Stomach (tissue), 4 donors: ENCODE results near the gene CCDC106.

Source experiments
- EP300 ChIP-seq: sonication (generic); formaldehyde crosslinking; IDR thresholded peaks from one replicate; pipeline ENCODE4 v1.6.1; 2017; ENCODE audit warnings: antibody characterized with exemption
- POLR2A ChIP-seq, 4 donors: fragments of 450-650 bp; IDR thresholded peaks; one replicate each; pipeline ENCODE4 v1.6.1; 2016; ENCODE audit warnings: antibody characterized with exemption in 4 of 4, control low read depth in 2 of 4, mild to moderate bottlenecking in 1 of 4, moderate library complexity in 1 of 4
- TF ChIP-seq, protein P1 (sequence below), 7 experiments: fragments of 450-650 bp in 4 of 7; fragments of 200-600 bp in 3 of 7; sonication (generic) in 3 of 7; IDR thresholded peaks; one replicate each; pipeline ENCODE4 v1.5.1; 2016 to 2019; ENCODE audit warnings: antibody characterized with exemption in 7 of 7, control low read depth in 2 of 7, mild to moderate bottlenecking in 1 of 7

DNA sequence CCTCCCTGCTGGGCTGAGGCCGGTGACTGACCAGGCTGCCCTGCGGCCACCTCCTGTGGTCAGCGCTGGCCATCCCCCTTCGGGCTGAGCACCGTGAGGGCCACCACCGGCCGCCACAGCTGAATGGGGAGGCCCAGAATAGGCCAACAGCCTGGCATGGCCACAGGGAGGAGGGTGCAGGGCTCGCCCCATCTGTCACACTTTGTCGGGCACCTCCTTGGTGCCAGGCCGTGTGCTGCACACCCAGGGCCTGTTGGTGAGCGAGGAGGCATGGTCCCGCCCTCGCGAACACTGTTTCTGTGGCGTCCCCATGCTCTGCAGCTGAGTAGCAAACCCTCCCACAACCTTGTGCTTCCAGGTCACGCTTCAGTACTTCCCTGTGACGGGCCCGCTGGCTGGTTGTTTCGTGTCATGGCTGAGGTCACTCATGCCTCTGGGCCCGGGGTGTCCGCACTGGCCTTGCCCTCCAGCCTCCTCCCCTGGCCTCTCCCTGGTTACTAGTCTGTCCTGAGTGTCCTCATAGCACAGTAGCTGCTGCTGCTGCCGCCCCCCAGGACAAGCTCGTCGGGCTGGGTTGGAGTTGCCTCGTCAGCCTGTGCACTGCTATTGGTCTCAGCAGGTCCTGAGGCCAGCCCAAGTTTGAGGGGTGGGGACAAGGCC is 42.2 kb downstream of the CCDC106 start:
- TF ChIP-seq, protein P1, sequence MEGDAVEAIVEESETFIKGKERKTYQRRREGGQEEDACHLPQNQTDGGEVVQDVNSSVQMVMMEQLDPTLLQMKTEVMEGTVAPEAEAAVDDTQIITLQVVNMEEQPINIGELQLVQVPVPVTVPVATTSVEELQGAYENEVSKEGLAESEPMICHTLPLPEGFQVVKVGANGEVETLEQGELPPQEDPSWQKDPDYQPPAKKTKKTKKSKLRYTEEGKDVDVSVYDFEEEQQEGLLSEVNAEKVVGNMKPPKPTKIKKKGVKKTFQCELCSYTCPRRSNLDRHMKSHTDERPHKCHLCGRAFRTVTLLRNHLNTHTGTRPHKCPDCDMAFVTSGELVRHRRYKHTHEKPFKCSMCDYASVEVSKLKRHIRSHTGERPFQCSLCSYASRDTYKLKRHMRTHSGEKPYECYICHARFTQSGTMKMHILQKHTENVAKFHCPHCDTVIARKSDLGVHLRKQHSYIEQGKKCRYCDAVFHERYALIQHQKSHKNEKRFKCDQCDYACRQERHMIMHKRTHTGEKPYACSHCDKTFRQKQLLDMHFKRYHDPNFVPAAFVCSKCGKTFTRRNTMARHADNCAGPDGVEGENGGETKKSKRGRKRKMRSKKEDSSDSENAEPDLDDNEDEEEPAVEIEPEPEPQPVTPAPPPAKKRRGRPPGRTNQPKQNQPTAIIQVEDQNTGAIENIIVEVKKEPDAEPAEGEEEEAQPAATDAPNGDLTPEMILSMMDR (IDR thresholded peaks at IDR 0.05): no peak
- TF ChIP-seq EP300 (no peak), POLR2A (IDR thresholded peaks at IDR 0.05) (no peak)
